Pancreas (tissue), 10 donors: ENCODE measurements around the gene HDAC5. TPM values are rescaled to one million over a fixed set of nuclear protein-coding genes. Genes with fewer than 3 reads are reported as not detected.
A peak's percentile ranks its signal among the peaks of the same experiment; 100 is the strongest.

Source experiments
- ATAC-seq, 4 donors: fragments of 200-7000 bp; cut with Tn5 transposase; one replicate each; pipeline versions ENCODE4 v1.8.0 to v1.9.1; 2020; ENCODE audit warnings: mild to moderate bottlenecking in 4 of 4, moderate library complexity in 4 of 4
- DNase-seq, 6 donors: peaks; one replicate each; pipeline ENCODE4 v3.0.0-alpha.2; 2020
- FAIRE-seq: peaks from 2 replicates; lab custom pipeline; 2012; peaks lifted over from hg19 to GRCh38; lab: Jason Lieb, UNC
- H3K27ac ChIP-seq, 4 donors: fragments of 200-600 bp; sonication (generic); 1 replicate in 3 of 4; 2 replicates in 1 of 4; pipeline versions ENCODE4 v1.5.0 to v1.8.0; 2020
- H3K27me3 ChIP-seq, 4 donors: fragments of 200-600 bp; one replicate each; pipeline ENCODE4 v1.8.0; 2021
- H3K36me3 ChIP-seq, 3 donors: fragments of 200-600 bp; sonication (generic) in 1 of 3; one replicate each; pipeline versions ENCODE4 v1.5.0 to v1.8.0; 2020 to 2021
- H3K4me1 ChIP-seq, 3 donors: fragments of 200-600 bp; one replicate each; pipeline ENCODE4 v1.8.0; 2021
- H3K4me3 ChIP-seq, 4 donors: fragments of 200-600 bp; sonication (generic) in 2 of 4; one replicate each; pipeline versions ENCODE4 v1.5.0 to v1.8.0; 2020 to 2021
- H3K9me3 ChIP-seq, 4 donors: fragments of 200-600 bp; one replicate each; pipeline ENCODE4 v1.8.0; 2021
- CTCF ChIP-seq, 4 donors: fragments of 200-600 bp; sonication (generic) in 3 of 4; IDR thresholded peaks; one replicate each; pipeline versions ENCODE4 v1.5.0 to v1.8.0; 2021; ENCODE audit warnings: antibody characterized with exemption in 4 of 4
- WGBS, 2 donors: extraction: QIAGEN DNeasy Blood & Tissue Kit; methylation state at CpG; one replicate each; pipeline ENCODE4 v1.1.7; 2013; 5-methylcytosine and 5-hydroxymethylcytosine counted together
- intact Hi-C, 3 donors: fragments of 100-400 bp; cut with DNase I; formaldehyde crosslinking; loops; one replicate each; pipeline versions ENCODE4 v1.11.1 to v1.14.2; 2022
- polyA plus RNA-seq, 2 donors: library from polyadenylated mRNA; stranded (reverse); fragments of 200-250 nt; gene quantifications; one replicate each; pipeline ENCODE4 v1.2.3, GENCODE V29; 2013
- total RNA-seq, 6 donors: library from RNA; stranded (reverse); fragmentation: NEBNext Ultra II Directional in 4 of 6; extraction: Animal tissue kit (Norgen Biotek cat#: 25700) in 4 of 6; gene quantifications; one replicate each; pipeline versions ENCODE4 v1.2.1 to v1.2.4, GENCODE V29; 2021 to 2023
- donor health status: healthy with polysubstance abuse.
- donor health status: DM: no; HTN: no; CAD: no; lungs with moderate emphysema.
- donor health status: DM: no; HTN: no; CAD: no.
- donor health status: control.
- donor health status: control.
- donor health status: Bipolar disorder and iron deficiency.
- donor health status: DM: yes; HTN: yes; CAD: no.
- donor health status: DM: no; HTN: no; CAD: no.
- donor health status: DM: no; HTN: no; CAD: no.
- donor health status: DM: yes; HTN: yes; CAD: no.

The HDAC5 gene
- total and polyA plus RNA-seq, 8 donors = 10.9 to 38.1 (median 18.2) TPM

GRCh38 chr17:44087319-44087718, 36.1 kb downstream of the HDAC5 start:
- FAIRE-seq = no peak
- no peak for DNase-seq
- TF ChIP-seq CTCF (IDR thresholded peaks at IDR 0.05) = no peak
- Histone ChIP-seq H3K36me3 (peaks cover 0 to 43% (median 7%) of the 10 kb centered on the region in 3 donors), H3K27me3 (no peaks in the 10 kb centered on the region), H3K27ac (no peak overlapping the region), H3K4me3 (no peak overlapping the region), H3K9me3 (no peaks in the 10 kb centered on the region), H3K4me1 (no peaks in the 10 kb centered on the region)
- 68 to 81% methylated on average over 6 to 7 of the region's 8 CpGs for WGBS, 2 donors
- intact Hi-C loops = no loop called here
- ATAC-seq = no peak

GRCh38 chr17:44086364-44087311, 36.8 kb downstream of the HDAC5 start:
- H3K27me3 ChIP-seq = no peaks in the 10 kb centered on the region
- no peaks in the 10 kb centered on the region for H3K4me1 ChIP-seq
- TF ChIP-seq CTCF (IDR thresholded peaks at IDR 0.05) = no peak
- no peaks in the 10 kb centered on the region for H3K9me3 ChIP-seq
- intact Hi-C loops = no loop called here
- DNase-seq (no peak), FAIRE-seq (no peak), ATAC-seq (peak in 3 of 4 donors; percentile 35 to 59 (median 51))
- H3K4me3 ChIP-seq = no peak overlapping the region
- no peak overlapping the region for H3K27ac ChIP-seq
- H3K36me3 ChIP-seq = peaks cover 0 to 42% (median 5%) of the 10 kb centered on the region in 3 donors
- whole genome bisulfite sequencing, 2 donors = 75 to 84% methylated on average over 23 of the region's 23 CpGs

GRCh38 chr17:44085908-44086307, 37.5 kb downstream of the HDAC5 start:
- intact Hi-C loops = no loop called here
- no peak for ATAC-seq
- no peak for FAIRE-seq

GRCh38 chr17:44084921-44085320, 38.5 kb downstream of the HDAC5 start:
- peak in 1 of 6 donors; percentile 61 for DNase-seq
- Histone ChIP-seq H3K4me3 (no peak overlapping the region), H3K27me3 (no peaks in the 10 kb centered on the region), H3K4me1 (no peaks in the 10 kb centered on the region), H3K9me3 (no peaks in the 10 kb centered on the region), H3K27ac (no peak overlapping the region), H3K36me3 (peaks cover 0 to 34% (median 0%) of the 10 kb centered on the region in 3 donors)
- WGBS, 2 donors = 92 to 95% methylated on average over 6 to 7 of the region's 7 CpGs
- no peak for TF ChIP-seq CTCF (IDR thresholded peaks at IDR 0.05)
- intact Hi-C loops = no loop called here
- ATAC-seq = no peak
- FAIRE-seq = no peak

More at GRCh38 chr17:44085908-44086307, 37.5 kb downstream of the HDAC5 start:
- DNase-seq = no peak
- Histone ChIP-seq H3K9me3 (no peaks in the 10 kb centered on the region), H3K36me3 (peaks cover 0 to 34% (median 2%) of the 10 kb centered on the region in 3 donors), H3K27me3 (no peaks in the 10 kb centered on the region), H3K4me3 (no peak overlapping the region), H3K27ac (no peak overlapping the region), H3K4me1 (no peaks in the 10 kb centered on the region)
- TF ChIP-seq CTCF (IDR thresholded peaks at IDR 0.05) = no peak
- 68 to 76% methylated on average over 5 of the region's 5 CpGs for WGBS, 2 donors
